ENCODE data around the gene ADARB2.

Gene ADARB2

GRCh38 chr10:1631282-1631681 lies 106.0 kb downstream of the ADARB2 start:
- Histone ChIP-seq H3K9me3 (ENCODE audit: control insufficient read depth, insufficient read depth, low read length) (no peaks in the 10 kb centered on the region), H3K9ac (ENCODE audit: low read depth, low read length) (no peak overlapping the region), H3K4me3 (ENCODE audit: low read depth, low read length) (no peak overlapping the region), H3K27me3 (ENCODE audit: control insufficient read depth, insufficient read depth, low read length) (no peaks in the 10 kb centered on the region), H3K4me1 (ENCODE audit: control insufficient read depth, insufficient read depth, low read length) (no peaks in the 10 kb centered on the region), H3K36me3 (ENCODE audit: control insufficient read depth, insufficient read depth, low read length) (no peaks in the 10 kb centered on the region)

- no peaks in the 10 kb centered on the region for H3K36me3 ChIP-seq (ENCODE audit: control insufficient read depth, insufficient read depth, low read length)
- no peaks in the 10 kb centered on the region for H3K4me1 ChIP-seq (ENCODE audit: control insufficient read depth, insufficient read depth, low read length)
- H3K27me3 ChIP-seq (ENCODE audit: control insufficient read depth, insufficient read depth, low read length): no peaks in the 10 kb centered on the region
- no peaks in the 10 kb centered on the region for H3K9me3 ChIP-seq (ENCODE audit: control insufficient read depth, insufficient read depth, low read length)
- no peak overlapping the region for H3K9ac ChIP-seq (ENCODE audit: low read depth, low read length)
- no peak overlapping the region for H3K4me3 ChIP-seq (ENCODE audit: low read depth, low read length)
Measured at GRCh38 chr10:1630304-1630703, 107.0 kb downstream of the ADARB2 start.

GRCh38 chr10:1629326-1630198 lies 107.8 kb downstream of the ADARB2 start:
- Histone ChIP-seq H3K4me1 (ENCODE audit: control insufficient read depth, insufficient read depth, low read length) (no peaks in the 10 kb centered on the region), H3K9me3 (ENCODE audit: control insufficient read depth, insufficient read depth, low read length) (no peaks in the 10 kb centered on the region), H3K4me3 (ENCODE audit: low read depth, low read length) (no peak overlapping the region), H3K9ac (ENCODE audit: low read depth, low read length) (no peak overlapping the region), H3K27me3 (ENCODE audit: control insufficient read depth, insufficient read depth, low read length) (no peaks in the 10 kb centered on the region), H3K36me3 (ENCODE audit: control insufficient read depth, insufficient read depth, low read length) (no peaks in the 10 kb centered on the region)

- no peaks in the 10 kb centered on the region for H3K9me3 ChIP-seq (ENCODE audit: control insufficient read depth, insufficient read depth, low read length)
- no peak overlapping the region for H3K9ac ChIP-seq (ENCODE audit: low read depth, low read length)
- no peaks in the 10 kb centered on the region for H3K4me1 ChIP-seq (ENCODE audit: control insufficient read depth, insufficient read depth, low read length)
- no peaks in the 10 kb centered on the region for H3K27me3 ChIP-seq (ENCODE audit: control insufficient read depth, insufficient read depth, low read length)
- H3K36me3 ChIP-seq (ENCODE audit: control insufficient read depth, insufficient read depth, low read length): no peaks in the 10 kb centered on the region
- no peak overlapping the region for H3K4me3 ChIP-seq (ENCODE audit: low read depth, low read length)
Measured at GRCh38 chr10:1628757-1629156, 108.6 kb downstream of the ADARB2 start.

GRCh38 chr10:1627945-1628344 lies 109.4 kb downstream of the ADARB2 start:
- Histone ChIP-seq H3K27me3 (ENCODE audit: control insufficient read depth, insufficient read depth, low read length) (no peaks in the 10 kb centered on the region), H3K9ac (ENCODE audit: low read depth, low read length) (no peak overlapping the region), H3K9me3 (ENCODE audit: control insufficient read depth, insufficient read depth, low read length) (no peaks in the 10 kb centered on the region), H3K4me3 (ENCODE audit: low read depth, low read length) (no peak overlapping the region), H3K4me1 (ENCODE audit: control insufficient read depth, insufficient read depth, low read length) (no peaks in the 10 kb centered on the region), H3K36me3 (ENCODE audit: control insufficient read depth, insufficient read depth, low read length) (no peaks in the 10 kb centered on the region)

DNA sequence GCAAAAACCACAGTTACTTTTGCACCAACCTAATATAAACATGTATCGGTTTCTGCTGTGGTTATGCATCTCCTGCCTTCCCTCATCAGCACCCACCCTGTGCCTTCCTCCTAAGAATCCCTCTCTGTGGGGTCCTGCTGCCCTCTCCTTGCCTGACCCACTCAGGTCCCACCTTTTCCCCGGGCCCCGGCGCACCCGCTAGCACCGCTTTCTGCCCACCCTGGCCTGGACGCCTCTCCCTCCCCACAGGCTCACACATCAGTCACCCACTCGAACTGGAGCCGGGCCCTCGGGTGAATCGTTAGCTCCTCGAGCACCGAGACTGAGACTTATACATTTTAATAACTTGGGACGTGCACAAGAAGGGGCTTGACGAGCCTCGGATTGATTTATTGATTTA lies 110.5 kb downstream of the ADARB2 start:
- Histone ChIP-seq H3K4me3 (ENCODE audit: low read depth, low read length) (no peak overlapping the region), H3K9ac (ENCODE audit: low read depth, low read length) (no peak overlapping the region), H3K36me3 (ENCODE audit: control insufficient read depth, insufficient read depth, low read length) (no peaks in the 10 kb centered on the region), H3K4me1 (ENCODE audit: control insufficient read depth, insufficient read depth, low read length) (no peaks in the 10 kb centered on the region), H3K9me3 (ENCODE audit: control insufficient read depth, insufficient read depth, low read length) (no peaks in the 10 kb centered on the region), H3K27me3 (ENCODE audit: control insufficient read depth, insufficient read depth, low read length) (no peaks in the 10 kb centered on the region)

DNA sequence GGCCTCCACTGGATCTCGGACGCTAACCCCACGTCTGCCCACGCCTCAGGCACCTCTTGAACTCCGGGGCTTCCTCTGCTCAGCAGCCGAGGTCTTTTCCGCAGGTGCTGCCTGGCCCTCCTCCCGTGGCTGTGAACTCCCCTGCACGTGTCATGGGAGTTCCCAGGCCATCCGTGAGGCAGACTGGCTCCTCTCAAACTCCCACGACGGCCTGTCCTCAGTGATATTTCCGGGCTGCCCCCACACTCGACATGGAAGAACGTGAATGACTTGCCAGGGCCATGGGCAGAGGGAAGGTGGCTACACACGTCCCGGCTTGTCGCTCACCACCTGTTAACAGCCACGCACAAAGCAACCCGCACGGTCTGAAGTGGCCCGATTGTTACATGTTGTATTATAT lies 110.9 kb downstream of the ADARB2 start:
- no peak overlapping the region for H3K4me3 ChIP-seq (ENCODE audit: low read depth, low read length)
- H3K4me1 ChIP-seq (ENCODE audit: control insufficient read depth, insufficient read depth, low read length): no peaks in the 10 kb centered on the region
- H3K9me3 ChIP-seq (ENCODE audit: control insufficient read depth, insufficient read depth, low read length): no peaks in the 10 kb centered on the region
- no peak overlapping the region for H3K9ac ChIP-seq (ENCODE audit: low read depth, low read length)
- no peaks in the 10 kb centered on the region for H3K36me3 ChIP-seq (ENCODE audit: control insufficient read depth, insufficient read depth, low read length)
- H3K27me3 ChIP-seq (ENCODE audit: control insufficient read depth, insufficient read depth, low read length): no peaks in the 10 kb centered on the region

DNA sequence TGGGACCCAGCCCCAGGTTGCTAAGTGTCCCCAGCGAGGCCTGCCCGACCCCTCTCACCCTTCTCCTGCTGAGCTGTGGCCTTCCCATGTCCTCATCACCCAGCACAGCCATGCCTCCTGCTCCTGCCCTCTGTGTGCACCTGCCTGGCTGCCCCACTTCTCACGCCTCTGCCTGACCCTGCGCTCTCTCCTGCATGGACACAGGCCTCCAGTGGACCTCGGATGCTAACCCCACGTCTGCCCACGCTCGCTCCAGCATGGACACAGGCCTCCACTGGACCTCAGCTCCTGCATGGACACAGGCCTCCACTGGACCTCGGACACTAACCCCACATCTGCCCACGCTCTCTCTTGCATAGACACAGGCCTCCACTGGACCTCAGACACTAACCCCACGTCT lies 111.6 kb downstream of the ADARB2 start:
- H3K4me1 ChIP-seq (ENCODE audit: control insufficient read depth, insufficient read depth, low read length): no peaks in the 10 kb centered on the region
- H3K27me3 ChIP-seq (ENCODE audit: control insufficient read depth, insufficient read depth, low read length): no peaks in the 10 kb centered on the region

DNA sequence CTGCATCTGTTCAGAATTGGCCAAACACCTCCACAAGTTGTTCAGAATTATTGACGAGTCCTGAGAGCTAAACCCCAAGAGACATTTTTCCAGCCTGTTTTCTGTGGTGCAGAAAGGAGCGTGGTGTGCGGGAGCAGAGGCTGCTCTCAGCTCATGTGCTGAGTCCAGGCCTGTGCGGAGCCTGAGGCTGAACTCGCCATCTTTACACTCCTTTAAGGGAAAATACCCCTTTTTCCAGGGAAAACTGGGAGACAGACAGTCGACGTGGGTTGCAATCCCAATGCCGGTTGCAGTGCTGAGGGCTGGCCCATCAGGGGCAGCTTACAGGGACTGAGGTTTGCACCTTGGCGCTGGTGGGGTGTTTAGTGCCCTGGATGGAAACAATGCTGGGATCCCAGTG lies 112.2 kb downstream of the ADARB2 start:
- no peaks in the 10 kb centered on the region for H3K36me3 ChIP-seq (ENCODE audit: control insufficient read depth, insufficient read depth, low read length)
- no peaks in the 10 kb centered on the region for H3K27me3 ChIP-seq (ENCODE audit: control insufficient read depth, insufficient read depth, low read length)
- no peak overlapping the region for H3K9ac ChIP-seq (ENCODE audit: low read depth, low read length)
- H3K4me1 ChIP-seq (ENCODE audit: control insufficient read depth, insufficient read depth, low read length): no peaks in the 10 kb centered on the region
- no peaks in the 10 kb centered on the region for H3K9me3 ChIP-seq (ENCODE audit: control insufficient read depth, insufficient read depth, low read length)
- no peak overlapping the region for H3K4me3 ChIP-seq (ENCODE audit: low read depth, low read length)

More for the DNA sequence above, 111.6 kb downstream of the ADARB2 start:
- Histone ChIP-seq H3K36me3 (ENCODE audit: control insufficient read depth, insufficient read depth, low read length) (no peaks in the 10 kb centered on the region), H3K9me3 (ENCODE audit: control insufficient read depth, insufficient read depth, low read length) (no peaks in the 10 kb centered on the region), H3K9ac (ENCODE audit: low read depth, low read length) (no peak overlapping the region), H3K4me3 (ENCODE audit: low read depth, low read length) (no peak overlapping the region)

GRCh38 chr10:1624240-1624639 lies 113.1 kb downstream of the ADARB2 start:
- Histone ChIP-seq H3K9ac (ENCODE audit: low read depth, low read length) (no peak overlapping the region), H3K4me3 (ENCODE audit: low read depth, low read length) (no peak overlapping the region), H3K27me3 (ENCODE audit: control insufficient read depth, insufficient read depth, low read length) (no peaks in the 10 kb centered on the region), H3K9me3 (ENCODE audit: control insufficient read depth, insufficient read depth, low read length) (no peaks in the 10 kb centered on the region), H3K4me1 (ENCODE audit: control insufficient read depth, insufficient read depth, low read length) (no peaks in the 10 kb centered on the region), H3K36me3 (ENCODE audit: control insufficient read depth, insufficient read depth, low read length) (no peaks in the 10 kb centered on the region)

DNA sequence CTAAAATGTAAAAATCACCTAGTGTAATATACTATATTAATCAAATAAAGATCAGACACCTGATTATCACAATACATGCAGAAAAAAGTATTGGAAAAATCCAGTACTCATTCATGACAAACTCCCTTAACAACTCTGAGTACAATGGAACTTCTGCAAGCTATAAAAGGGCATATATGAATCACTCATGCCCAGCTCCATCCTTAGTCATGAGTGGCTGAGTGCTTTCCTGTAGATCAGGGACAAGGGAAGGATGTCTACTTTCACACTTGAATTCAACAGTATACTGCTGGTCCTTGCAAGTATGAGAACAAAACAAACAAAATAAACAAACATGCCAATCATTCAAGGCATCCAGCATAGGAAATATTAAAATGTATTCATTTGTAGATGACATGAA lies 116.5 kb downstream of the ADARB2 start:
- H3K4me1 ChIP-seq (ENCODE audit: control insufficient read depth, insufficient read depth, low read length): peaks cover 2% of the 10 kb centered on the region
- H3K9me3 ChIP-seq (ENCODE audit: control insufficient read depth, insufficient read depth, low read length): no peaks in the 10 kb centered on the region
- no peak overlapping the region for H3K4me3 ChIP-seq (ENCODE audit: low read depth, low read length)
- H3K36me3 ChIP-seq (ENCODE audit: control insufficient read depth, insufficient read depth, low read length): no peaks in the 10 kb centered on the region
- H3K27me3 ChIP-seq (ENCODE audit: control insufficient read depth, insufficient read depth, low read length): no peaks in the 10 kb centered on the region
- no peak overlapping the region for H3K9ac ChIP-seq (ENCODE audit: low read depth, low read length)
